OCI-LY1 (cell line): ENCODE results near the gene REX1BD.

Experiments
- CTCF ChIP-seq: fragments of 200-600 bp; sonication (generic), shearing (Covaris generic); IDR thresholded peaks from 2 replicates; pipeline ENCODE4 v1.5.1; 2017; ENCODE audit warnings: mild to moderate bottlenecking, antibody characterized with exemption, low read length, moderate library complexity, mixed read lengths
- EZH2 ChIP-seq: fragments of 200-600 bp; sonication (generic), shearing (Covaris generic); IDR thresholded peaks from 2 replicates; pipeline ENCODE4 v1.8.0; 2017; ENCODE audit warnings: borderline replicate concordance, mixed run types, mild to moderate bottlenecking, antibody characterized with exemption, low read length, moderate library complexity, mixed read lengths

DNA sequence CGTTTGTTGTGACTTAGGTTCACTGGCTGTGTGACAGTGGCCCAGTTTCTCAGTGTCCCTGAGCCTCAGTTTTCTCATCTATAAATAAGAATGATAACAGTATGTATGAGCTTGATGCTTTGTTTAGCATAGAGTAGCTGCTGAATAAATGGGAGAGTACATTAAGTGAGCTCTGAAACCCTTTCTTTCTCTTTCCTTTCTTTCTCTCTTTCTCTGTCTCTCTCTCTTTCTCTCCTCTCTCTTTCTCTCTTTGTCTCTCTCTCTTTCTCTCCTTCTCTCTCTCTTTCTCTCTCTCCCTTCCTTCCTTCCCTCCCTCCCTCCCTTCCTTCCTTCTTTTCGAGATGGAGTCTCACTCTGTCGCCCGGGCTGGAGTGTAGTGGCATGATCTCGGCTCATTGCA, 28.9 kb upstream of the REX1BD start:
- TF ChIP-seq CTCF (no peak), EZH2 (no peak)
